ENCODE data around the gene C17orf50. TPM values are rescaled to one million over a fixed set of nuclear protein-coding genes. Genes with fewer than 3 reads are reported as not detected.

C17orf50 gene
- total RNA-seq, 2 experiments from 2014 or later = not detected

GRCh38 chr17:35747540-35748017, 13.1 kb upstream of the C17orf50 start:
- POLR2A ChIA-PET = interaction anchor here (0.6 to 1.3 kb wide), 7 partner anchors 17 to 1238 kb away, joined by 3 to 9 read pairs (median 3); partner anchors contain the start of genes PEX12 and TAF15
- H3K4me3 Mint-ChIP-seq = no peak overlapping the region
- no peak overlapping the region for H3K4me3 ChIP-seq (ENCODE audit: low read length)
- no peaks in the 10 kb centered on the region for H3K9me3 Mint-ChIP-seq
- H3K27me3 Mint-ChIP-seq = peaks cover 64% of the 10 kb centered on the region
- ATAC-seq (ENCODE audit: poor library complexity) (peak; percentile 99), DNase-seq (peak; percentile 68 to 89 (median 76))
- CTCF ChIA-PET = interaction anchor here (0.6 to 1.8 kb wide), 27 partner anchors 10 to 1331 kb away, joined by 3 to 19 read pairs (median 3); partner anchors contain the start of genes RASL10B and TAF15
- peaks cover 4% of the 10 kb centered on the region for H3K4me1 Mint-ChIP-seq (ENCODE audit: low read depth)
- H3K27me3 ChIP-seq (ENCODE audit: control insufficient read depth in 1 of 2, insufficient read depth in 2 of 2, low read length in 2 of 2) = peaks cover 38 to 50% of the 10 kb centered on the region in 2 experiments
- H3K36me3 ChIP-seq (ENCODE audit: insufficient read depth, low read length) = no peaks in the 10 kb centered on the region
- H3K9me3 ChIP-seq (ENCODE audit: control insufficient read depth in 1 of 2, insufficient read depth in 1 of 2, low read length in 2 of 2) = peaks cover 0 to 13% of the 10 kb centered on the region in 2 experiments
- peak; percentile 80 for TF ChIP-seq CTCF (IDR thresholded peaks at IDR 0.05)
- no peaks in the 10 kb centered on the region for H3K36me3 Mint-ChIP-seq (ENCODE audit: low read depth)
- intact Hi-C loops (cut with DNase I, micrococcal nuclease) = loop anchor here (1.0 to 10.0 kb wide), 9 partner anchors 134 to 1327 kb away; partner anchors contain the start of genes SLFN12L (in 1 of the 2) and SLFN5 (in 1 of the 2)
- no peak overlapping the region for H3K27ac Mint-ChIP-seq
- no peak overlapping the region for H3K27ac ChIP-seq (ENCODE audit: low read depth in 1 of 2, low read length in 2 of 2)
- H3K4me1 ChIP-seq (ENCODE audit: insufficient read depth, low read length) = peaks cover 16% of the 10 kb centered on the region

GRCh38 chr17:35748341-35748841, 12.3 kb upstream of the C17orf50 start:
- Histone ChIP-seq H3K27ac (ENCODE audit: low read depth in 1 of 2, low read length in 2 of 2) (no peak overlapping the region), H3K4me1 (ENCODE audit: insufficient read depth, low read length) (peaks cover 17% of the 10 kb centered on the region), H3K9me3 (ENCODE audit: control insufficient read depth in 1 of 2, insufficient read depth in 1 of 2, low read length in 2 of 2) (peaks cover 0 to 13% of the 10 kb centered on the region in 2 experiments), H3K27me3 (ENCODE audit: control insufficient read depth in 1 of 2, insufficient read depth in 2 of 2, low read length in 2 of 2) (peaks cover 36 to 43% of the 10 kb centered on the region in 2 experiments), H3K36me3 (ENCODE audit: insufficient read depth, low read length) (no peaks in the 10 kb centered on the region), H3K4me3 (ENCODE audit: low read length) (no peak overlapping the region)
- no peak overlapping the region for H3K27ac Mint-ChIP-seq
- ChIA-PET CTCF (interaction anchor here (1.1 to 1.8 kb wide), 3 partner anchors 16 to 726 kb away, joined by 3 to 12 read pairs (median 4); no protein-coding TSS in a partner anchor), POLR2A (no interaction called here)
- TF ChIP-seq CTCF (IDR thresholded peaks at IDR 0.05) = no peak
- no peak for ATAC-seq (ENCODE audit: poor library complexity)
- H3K4me1 Mint-ChIP-seq (ENCODE audit: low read depth) = peaks cover 4% of the 10 kb centered on the region
- no peak for DNase-seq
- intact Hi-C loops (cut with DNase I, micrococcal nuclease) = loop anchor here (5.0 to 10.0 kb wide), 6 partner anchors 191 to 1206 kb away; partner anchors contain the start of genes SLFN12L (in 1 of the 2) and SLFN5 (in 1 of the 2)
- no peaks in the 10 kb centered on the region for H3K36me3 Mint-ChIP-seq (ENCODE audit: low read depth)
- H3K4me3 Mint-ChIP-seq = no peak overlapping the region
- H3K27me3 Mint-ChIP-seq = peaks cover 62% of the 10 kb centered on the region
- no peaks in the 10 kb centered on the region for H3K9me3 Mint-ChIP-seq

GRCh38 chr17:35748979-35749378, 11.7 kb upstream of the C17orf50 start:
- H3K27ac Mint-ChIP-seq = no peak overlapping the region
- H3K27me3 ChIP-seq (ENCODE audit: control insufficient read depth in 1 of 2, insufficient read depth in 2 of 2, low read length in 2 of 2) = peaks cover 34 to 39% of the 10 kb centered on the region in 2 experiments
- H3K27me3 Mint-ChIP-seq = peaks cover 57% of the 10 kb centered on the region
- no peaks in the 10 kb centered on the region for H3K36me3 ChIP-seq (ENCODE audit: insufficient read depth, low read length)
- no peak for TF ChIP-seq CTCF (IDR thresholded peaks at IDR 0.05)
- H3K4me1 Mint-ChIP-seq (ENCODE audit: low read depth) = peaks cover 4% of the 10 kb centered on the region
- H3K4me3 ChIP-seq (ENCODE audit: low read length) = no peak overlapping the region
- no peaks in the 10 kb centered on the region for H3K36me3 Mint-ChIP-seq (ENCODE audit: low read depth)
- H3K4me3 Mint-ChIP-seq = no peak overlapping the region
- H3K27ac ChIP-seq (ENCODE audit: low read depth in 1 of 2, low read length in 2 of 2) = no peak overlapping the region
- DNase-seq (no peak), ATAC-seq (ENCODE audit: poor library complexity) (no peak)
- ChIA-PET CTCF (no interaction called here), POLR2A (no interaction called here)
- H3K4me1 ChIP-seq (ENCODE audit: insufficient read depth, low read length) = peaks cover 17% of the 10 kb centered on the region
- H3K9me3 ChIP-seq (ENCODE audit: control insufficient read depth in 1 of 2, insufficient read depth in 1 of 2, low read length in 2 of 2) = peaks cover 0 to 9% of the 10 kb centered on the region in 2 experiments
- no peaks in the 10 kb centered on the region for H3K9me3 Mint-ChIP-seq
- intact Hi-C loops (cut with DNase I, micrococcal nuclease) = loop anchor here (5.0 to 10.0 kb wide), 6 partner anchors 192 to 1207 kb away; partner anchors contain the start of genes SLFN12L (in 1 of the 2) and SLFN5 (in 1 of the 2)

Measured in CD4-positive, alpha-beta T cell (primary cell).